ENCODE results near the gene LPIN2. TPM values are rescaled to one million over a fixed set of nuclear protein-coding genes. Genes with fewer than 3 reads are reported as not detected.
"Not testable (repeated sequence)": the region's sequence is repeated elsewhere in the genome, so short reads cannot be mapped to it uniquely, and the experiment has no call there.

The LPIN2 gene, protein sequence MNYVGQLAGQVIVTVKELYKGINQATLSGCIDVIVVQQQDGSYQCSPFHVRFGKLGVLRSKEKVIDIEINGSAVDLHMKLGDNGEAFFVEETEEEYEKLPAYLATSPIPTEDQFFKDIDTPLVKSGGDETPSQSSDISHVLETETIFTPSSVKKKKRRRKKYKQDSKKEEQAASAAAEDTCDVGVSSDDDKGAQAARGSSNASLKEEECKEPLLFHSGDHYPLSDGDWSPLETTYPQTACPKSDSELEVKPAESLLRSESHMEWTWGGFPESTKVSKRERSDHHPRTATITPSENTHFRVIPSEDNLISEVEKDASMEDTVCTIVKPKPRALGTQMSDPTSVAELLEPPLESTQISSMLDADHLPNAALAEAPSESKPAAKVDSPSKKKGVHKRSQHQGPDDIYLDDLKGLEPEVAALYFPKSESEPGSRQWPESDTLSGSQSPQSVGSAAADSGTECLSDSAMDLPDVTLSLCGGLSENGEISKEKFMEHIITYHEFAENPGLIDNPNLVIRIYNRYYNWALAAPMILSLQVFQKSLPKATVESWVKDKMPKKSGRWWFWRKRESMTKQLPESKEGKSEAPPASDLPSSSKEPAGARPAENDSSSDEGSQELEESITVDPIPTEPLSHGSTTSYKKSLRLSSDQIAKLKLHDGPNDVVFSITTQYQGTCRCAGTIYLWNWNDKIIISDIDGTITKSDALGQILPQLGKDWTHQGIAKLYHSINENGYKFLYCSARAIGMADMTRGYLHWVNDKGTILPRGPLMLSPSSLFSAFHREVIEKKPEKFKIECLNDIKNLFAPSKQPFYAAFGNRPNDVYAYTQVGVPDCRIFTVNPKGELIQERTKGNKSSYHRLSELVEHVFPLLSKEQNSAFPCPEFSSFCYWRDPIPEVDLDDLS
- 190 TPM for total RNA-seq

DNA sequence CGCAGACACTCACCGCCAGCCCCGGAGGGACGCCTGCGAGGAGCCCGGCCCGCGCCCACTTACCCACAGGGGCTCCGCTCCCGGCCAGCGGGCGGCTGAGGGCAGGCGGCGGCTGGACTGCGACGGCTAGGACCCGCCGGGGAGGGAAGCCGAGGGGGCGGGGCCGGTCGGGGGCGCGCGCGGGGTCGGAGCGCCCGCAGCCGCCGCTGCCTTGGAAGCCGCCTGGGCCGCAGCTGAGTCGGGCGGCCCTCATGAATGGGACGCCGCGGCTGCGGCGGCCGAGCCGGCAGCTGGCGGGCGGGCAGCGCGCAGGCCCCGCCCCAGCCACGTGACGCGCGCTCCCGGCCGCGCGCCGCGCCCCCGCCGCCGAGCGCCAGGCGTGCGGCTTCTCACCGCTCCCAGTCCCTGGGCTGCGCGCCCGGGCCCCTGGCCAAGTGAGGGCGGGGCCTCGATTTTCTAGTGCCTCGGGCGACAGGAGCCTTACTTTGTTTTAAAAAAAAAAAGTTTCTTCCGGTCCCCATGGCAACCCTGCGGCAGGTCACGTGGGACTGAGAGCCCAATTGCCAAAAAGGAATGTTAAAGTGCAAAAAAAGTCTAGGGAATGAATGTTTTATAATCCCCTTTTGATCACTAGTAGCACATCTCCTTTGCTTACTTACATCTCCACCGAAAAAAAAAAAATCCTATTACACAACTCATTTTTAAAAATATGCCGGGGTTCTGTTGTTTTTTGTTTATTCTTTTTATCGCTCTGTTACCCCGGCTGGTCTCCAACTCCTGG, at the start of gene LPIN2:
LPIN2 (minus strand) TSS at position 121 of the 781 bp plus-strand sequence. CDS start 52,304 bp downstream, outside the sequence.
- peak; percentile 99 for DNase-seq (ENCODE audit: low spot score)

DNA sequence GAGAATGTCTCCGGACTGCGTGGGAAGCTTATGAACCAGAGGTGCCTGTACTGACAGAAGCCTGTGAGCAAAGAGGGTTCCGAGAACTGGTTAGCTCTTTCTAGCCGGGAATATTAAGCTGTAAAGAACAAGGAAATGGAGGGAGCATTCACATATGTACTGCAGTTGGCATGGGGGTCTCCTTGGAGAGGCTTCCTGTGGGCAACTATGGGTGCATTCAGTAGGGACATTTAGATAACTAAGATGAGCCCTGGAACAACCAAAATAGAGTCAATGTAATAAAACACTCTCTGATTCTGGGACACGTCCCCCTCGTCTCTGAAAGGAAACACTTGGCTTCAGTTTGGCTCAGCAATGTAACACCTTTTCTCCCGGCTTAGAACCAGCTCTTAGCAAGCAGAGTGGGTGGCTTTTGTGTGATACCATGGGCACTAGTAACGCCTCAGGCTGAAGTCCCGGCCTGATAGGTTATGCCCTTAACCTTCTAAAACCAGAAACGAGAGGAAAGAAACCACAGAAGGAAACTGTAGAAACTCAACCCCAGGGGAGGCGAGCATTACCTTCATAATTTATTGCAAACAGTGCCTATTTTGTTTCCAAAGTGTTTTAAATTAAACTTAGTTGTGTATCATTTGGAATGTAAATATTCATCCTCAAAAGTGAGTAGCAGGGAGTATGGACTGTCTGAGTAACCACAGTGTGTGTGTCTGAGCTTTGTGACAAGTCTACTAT, 48.8 kb upstream of the LPIN2 start:
- DNase-seq (ENCODE audit: low spot score) = no peak

DNA sequence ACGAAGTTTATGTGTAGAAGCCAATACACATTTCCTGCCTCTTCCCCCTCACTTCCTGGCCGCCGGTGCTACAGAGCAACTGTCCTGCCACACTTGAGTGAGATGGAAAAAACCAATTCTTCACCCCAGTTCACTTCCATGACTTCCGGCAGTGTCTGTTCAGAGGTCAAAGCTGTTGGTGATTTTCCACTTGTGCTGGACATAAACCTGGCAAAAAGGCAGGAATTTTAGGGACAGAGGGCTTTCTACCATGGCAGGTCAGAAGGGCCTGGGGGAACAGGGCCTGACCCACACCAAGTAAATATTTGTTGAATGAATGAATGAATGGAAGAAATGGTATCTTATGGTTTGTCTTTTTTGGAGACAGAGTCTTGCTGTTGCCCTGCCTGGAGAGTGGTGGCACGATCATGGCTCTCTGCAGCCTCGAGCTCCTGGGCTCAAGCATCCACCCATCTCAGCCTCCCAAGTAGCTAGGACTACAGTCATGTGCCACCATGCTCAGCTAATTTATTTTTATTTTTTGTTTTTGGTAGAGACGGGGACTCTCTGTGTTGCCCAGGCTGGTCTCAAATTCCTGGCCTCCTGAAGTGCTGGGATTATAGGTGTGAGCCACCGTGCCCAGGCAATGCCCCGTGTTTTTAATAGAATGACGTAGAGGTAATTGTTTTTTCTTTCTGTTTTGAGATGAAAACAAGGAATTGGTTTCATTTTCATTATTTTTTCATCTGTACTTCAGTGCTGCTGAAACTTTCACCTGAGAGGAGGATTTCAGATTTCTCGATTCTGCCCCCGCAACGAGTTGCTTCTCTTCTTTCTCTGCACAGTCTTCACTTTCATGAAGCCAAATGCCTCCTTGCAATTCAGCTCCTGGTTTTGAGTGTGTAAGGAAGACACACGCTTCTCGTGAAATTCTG, 48.0 kb upstream of the LPIN2 start:
- DNase-seq (ENCODE audit: low spot score) = no peak

DNA sequence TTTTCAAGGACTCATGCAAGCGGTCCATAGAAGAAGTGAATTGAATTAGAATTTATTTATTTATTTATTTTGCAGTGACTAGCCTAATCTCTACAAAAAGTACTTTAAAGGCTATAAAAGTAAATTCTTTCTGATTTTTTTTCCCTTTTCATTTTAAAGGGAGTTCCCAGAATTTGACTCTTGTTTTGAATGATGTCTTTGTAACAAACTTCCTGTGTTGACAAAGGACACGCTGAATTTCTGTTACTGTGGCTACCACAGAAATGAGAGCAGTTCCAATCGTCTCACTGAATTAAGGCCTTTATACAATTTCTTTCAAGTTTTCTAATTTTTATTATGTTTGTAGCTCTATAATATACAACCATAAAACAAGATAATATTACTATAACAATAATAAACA, 46.3 kb upstream of the LPIN2 start:
- no peak for DNase-seq (ENCODE audit: low spot score)

DNA sequence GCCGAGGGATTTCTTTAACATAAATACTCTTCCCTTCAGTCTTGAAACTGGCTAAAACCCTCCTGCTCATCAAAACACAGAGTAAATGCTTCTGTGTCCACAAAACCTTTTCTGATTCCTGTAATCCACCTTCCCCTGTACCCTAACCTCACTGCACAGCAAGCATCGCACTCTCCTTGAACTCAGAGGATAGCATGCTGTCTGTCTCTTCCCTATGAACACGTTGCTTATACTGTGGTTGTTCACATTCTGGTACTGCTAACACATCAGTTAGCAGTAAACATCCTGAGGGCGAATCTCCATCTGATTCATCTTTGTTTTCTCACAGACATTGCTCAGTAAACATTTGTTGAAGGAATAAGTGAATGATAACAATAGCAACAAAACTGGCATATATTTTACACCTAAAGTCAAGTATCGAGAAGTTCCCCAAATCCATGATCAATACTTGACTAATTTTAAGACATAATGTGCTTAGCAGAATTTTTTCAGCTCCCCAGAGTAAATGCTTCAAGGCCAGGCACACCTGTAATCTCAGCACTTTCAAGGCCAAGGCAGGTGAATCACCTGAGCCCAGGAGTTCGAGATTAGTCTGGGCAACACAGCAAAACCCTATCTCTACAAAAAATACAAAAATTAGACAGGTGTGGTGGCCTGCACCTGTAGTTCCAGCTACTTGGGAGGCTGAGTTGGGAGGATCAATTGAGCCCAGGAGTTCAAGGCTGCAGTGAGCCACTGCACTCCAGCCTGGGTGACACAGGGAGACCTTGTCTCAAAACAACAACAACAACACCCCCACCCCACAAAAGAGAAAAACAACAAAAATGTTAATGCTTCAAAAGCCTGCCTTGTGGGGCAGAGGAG, 45.6 kb upstream of the LPIN2 start:
- no peak for DNase-seq (ENCODE audit: low spot score)

DNA sequence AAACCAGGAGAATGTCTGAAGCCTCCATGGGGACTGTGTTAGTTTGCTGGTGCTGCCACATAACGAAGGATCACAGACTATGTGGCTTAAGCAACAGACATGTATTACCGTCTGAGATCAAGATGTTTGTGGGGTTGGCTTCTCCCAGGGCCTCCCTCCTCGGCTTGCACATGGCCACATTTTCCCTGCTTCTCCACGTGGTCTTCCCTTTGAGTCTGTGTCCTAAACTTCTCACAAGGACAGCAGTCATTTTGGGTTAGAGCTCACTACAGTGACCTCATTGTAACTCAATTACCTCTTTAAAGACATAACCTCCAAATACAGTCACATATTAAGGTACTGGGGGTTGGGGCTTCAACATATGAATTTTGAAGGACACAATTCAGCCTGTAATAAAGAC, 44.6 kb upstream of the LPIN2 start:
- no peak for DNase-seq (ENCODE audit: low spot score)

DNA sequence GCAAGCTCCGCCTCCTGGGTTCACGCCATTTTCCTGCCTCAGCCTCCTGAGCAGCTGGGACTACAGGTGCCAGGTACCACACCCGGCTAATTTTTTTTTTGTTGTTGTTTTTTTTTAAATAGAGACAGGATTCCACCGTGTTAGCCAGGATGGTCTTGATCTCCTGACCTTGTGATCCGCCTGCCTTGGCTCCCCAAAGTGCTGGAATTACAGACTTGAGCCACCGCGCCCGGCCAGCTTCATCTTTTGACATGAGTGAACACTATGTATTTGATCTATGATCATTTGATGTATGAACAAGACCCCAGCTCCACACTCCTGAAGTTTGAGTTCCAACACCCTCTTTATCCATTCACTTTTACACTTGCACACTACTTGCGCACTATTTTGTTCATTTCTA, 43.4 kb upstream of the LPIN2 start:
- no peak for DNase-seq (ENCODE audit: low spot score)

DNA sequence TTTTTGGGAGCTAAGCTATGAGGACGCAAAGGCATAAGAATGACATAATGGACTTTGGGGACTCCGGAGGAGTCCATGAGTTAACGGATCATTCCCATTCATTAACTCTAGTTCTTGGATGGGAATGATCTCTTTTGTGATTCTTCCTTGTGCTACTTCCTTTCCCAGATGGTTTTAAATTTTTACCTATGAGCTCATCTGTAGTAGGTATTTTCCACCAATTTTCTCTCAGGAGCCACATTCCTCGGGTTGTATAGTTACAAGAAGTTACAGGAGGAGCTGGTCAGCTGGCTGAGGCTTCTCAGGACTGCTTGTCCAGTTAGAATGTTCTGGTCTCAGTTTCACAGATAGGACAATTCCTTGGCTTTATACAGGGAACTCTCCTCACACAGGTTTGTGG, 42.9 kb upstream of the LPIN2 start:
- DNase-seq (ENCODE audit: low spot score) = no peak

DNA sequence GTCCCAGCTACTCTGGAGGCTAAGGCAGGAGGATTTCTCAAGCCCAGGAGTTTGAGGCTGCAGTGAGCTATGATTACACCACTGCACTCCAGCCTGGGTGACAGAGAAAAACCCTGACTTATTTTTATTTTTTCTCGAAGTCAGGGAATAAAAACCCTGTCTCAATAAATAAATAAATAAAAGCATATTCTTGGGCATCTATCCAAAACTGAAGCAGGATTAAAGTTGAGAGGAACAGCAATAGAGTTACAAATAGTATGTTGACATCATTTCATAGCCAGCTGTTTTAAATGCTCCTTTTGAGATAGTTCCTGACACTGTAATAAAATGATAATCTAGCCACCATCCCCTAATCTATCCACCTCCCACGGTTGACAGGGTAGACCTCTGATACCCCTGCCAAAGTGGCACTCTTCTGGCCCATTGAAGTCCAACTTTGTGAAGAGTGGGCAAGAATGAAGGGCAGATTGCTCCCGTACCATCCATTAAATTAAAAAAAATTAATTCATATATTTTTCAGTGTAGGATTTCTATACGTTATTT, 42.3 kb upstream of the LPIN2 start:
- DNase-seq (ENCODE audit: low spot score) = no peak

DNA sequence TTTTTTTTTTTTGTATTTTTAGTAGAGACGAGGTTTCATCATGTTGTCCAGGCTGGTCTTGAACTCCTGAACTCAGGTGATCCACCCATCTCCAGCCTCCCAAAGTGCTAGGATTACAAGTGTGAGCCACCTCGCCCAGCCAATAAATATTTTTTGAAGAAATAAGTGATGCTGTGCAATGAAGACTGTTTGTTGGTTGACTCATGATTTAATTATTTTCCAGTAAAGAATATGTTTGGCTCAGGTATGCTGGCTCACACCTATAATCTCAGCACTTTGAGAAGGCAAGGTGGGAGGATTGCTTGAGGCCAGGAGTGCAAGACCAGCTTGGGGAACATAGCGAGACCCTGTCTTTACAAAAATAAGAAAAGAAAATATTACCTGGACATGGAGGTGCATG, 41.8 kb upstream of the LPIN2 start:
- DNase-seq (ENCODE audit: low spot score) = no peak

DNA sequence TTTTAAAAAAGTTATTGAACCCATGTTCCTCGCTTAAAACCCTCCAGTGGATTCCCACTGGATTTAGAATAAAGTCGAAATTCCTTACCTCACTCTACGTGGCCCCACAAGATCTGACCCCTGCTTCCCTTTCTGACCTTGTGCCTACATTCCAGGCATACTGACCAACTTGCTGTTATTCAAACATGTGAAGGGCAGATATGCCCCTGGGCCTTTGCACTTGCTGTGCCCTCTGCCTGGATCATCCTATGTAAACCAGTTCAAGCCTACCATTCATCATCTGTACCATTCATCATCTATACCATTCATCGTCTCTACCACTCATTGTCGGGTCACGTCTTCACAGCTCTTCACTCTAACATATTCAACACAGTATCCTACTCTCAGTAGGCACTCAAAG, 41.3 kb upstream of the LPIN2 start:
- no peak for DNase-seq (ENCODE audit: low spot score)

DNA sequence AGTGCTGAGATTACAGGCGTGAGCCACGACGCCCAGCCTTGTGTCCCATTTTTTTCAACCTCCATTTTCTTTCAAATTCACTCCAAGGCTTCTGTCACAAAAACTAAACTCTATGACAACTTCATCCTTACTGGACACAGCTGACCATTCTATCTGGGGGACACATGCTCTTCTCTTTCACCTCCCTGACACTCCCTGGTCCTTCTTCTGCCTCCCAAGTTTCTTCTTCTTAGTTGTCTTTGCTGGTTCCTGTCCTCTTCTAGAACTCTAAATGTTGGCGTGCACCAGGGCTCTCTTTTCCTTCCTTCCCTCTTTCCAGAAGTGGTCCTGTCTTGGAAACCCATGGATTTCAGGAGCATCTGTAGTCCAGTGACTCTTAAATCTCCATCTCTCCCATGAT, 40.1 kb upstream of the LPIN2 start:
- no peak for DNase-seq (ENCODE audit: low spot score)

DNA sequence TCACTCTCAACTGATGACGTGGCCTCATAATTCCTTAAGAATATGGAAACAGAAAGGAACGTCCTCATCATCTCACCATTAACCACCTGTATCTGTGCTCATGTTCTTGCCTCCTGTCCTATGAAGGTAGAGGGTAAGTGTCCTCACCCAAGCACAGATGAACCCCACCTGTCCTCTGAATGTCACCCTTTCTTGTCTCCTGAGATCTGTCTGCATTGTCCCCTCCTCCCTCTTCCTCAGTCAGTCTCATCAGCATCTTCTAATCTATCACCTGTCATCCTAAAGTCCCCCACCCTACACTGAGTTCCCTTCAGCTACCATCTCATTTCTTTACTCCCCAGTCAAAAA, 39.4 kb upstream of the LPIN2 start:
- no peak for DNase-seq (ENCODE audit: low spot score)

DNA sequence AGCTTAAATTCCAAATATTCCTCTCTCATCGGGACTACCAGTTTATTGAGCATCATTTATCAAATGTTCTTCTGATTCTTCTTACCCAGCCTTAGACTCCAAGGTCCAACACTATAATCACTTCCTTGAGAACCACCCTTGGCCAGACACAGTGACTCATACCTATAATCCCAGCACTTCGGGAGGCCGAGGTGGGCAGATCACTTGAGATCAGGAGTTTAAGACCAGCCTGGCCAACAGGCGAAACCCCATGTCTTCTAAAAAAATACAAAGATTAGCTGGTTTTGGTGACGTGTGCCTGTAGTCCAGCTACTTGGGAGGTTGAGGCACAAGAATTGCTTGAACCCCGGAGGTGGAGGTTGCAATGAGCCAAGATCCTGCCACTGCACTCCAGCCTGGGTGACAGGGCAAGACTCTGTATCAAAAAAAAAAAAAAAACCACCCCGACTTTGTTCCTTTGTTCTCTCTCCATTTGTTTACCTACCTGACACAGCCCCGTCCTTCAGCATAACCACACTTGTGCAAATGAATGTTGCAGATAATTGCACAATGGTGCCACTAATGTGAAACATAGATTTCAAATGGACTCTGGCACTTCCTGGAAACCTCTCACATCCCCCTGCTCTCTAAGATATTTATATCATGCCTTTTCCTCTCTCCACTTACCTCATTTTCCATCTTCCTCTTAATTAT, 38.9 kb upstream of the LPIN2 start:
- peak; percentile 65 for DNase-seq (ENCODE audit: low spot score)

DNA sequence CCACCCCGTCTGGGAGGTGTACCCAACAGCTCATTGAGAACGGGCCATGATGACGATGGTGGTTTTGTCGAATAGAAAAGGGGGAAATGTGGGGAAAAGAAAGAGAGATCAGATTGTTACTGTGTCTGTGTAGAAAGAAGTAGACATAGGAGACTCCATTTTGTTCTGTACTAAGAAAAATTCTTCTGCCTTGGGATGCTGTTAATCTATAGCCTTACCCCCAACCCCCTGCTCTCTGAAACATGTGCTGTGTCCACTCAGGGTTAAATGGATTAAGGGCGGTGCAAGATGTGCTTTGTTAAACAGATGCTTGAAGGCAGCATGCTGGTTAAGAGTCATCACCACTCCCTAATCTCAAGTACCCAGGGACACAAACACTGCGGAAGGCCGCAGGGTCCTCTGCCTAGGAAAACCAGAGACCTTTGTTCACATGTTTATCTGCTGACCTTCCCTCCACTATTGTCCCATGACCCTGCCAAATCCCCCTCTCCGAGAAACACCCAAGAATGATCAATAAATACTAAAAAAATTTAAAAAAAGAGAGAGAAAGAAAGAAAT, 37.0 kb upstream of the LPIN2 start:
- DNase-seq (ENCODE audit: low spot score) = not testable (repeated sequence)

DNA sequence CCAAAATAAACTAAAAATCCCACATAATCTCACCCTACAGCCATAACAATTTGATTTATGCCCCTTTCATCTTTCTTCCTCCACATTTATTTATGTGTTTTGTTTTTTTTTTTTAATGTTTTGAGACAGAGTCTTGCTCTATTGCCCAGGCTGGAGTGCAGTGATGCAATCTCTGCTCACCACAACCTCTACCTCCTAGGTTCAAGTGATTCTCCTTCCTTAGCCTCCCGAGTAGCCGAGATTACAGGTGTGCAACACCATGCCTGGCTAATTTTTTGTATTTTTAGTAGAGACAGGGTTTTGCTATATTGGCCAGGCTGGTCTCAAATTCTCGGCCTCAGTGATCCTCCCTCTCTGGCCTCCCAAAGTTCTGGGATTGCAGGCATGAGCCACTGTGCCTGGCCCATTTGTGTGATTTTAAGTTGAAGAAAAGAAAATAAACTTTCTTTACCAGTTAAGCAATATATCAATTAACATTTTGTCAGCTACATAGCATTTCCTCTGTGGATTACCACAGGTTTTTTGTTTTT, 35.9 kb upstream of the LPIN2 start:
- DNase-seq (ENCODE audit: low spot score) = no peak

DNA sequence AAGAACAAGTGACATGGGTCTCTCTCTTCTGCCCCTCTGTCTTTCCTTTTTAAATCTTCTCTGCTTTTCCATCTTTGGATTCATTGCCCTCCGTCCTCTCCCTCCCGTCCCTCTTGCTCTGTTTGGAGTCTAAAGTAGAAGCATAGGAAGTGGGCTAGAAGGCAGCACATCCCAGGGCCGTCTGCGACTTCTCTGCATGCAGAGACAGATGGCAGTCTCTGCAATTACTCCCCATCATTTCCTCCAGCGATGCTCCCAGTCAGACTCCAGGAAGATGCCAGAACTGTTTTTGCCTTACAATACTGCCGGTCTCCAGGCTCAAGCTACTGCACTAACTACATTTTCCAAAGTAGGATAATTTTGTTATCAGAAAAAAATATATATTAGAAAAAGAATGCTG, 35.2 kb upstream of the LPIN2 start:
- DNase-seq (ENCODE audit: low spot score) = no peak

DNA sequence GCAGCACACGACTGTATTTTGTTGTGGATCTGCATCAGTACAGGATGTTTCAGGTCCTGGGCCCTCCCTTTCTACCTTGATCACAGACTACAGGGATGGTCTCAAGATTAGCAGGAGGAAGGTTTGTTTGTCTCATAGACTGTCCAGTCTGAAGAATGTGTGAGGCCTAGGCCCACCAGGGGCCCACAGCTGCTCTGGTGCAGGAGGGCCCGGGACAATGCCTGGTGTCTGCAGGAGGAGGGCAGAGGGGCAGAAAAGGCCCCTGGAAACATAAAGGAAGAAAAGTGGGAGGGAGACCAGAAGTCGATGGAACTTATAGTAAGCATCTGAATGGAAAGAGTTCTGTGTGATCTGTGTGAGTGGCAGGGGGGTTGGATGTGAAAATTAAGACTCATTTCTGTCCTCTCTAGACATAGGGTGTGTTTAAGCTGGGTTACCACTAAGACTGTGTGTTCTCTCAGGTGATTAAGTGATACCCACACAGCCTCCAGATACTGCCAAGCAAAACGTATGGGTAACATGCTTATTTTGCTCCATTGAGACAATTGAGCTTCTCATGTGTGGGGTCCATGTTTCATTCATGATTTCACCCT, 33.4 kb upstream of the LPIN2 start:
- no peak for DNase-seq (ENCODE audit: low spot score)

All from mucosa of gallbladder (tissue), 1 donor.